Neural crest cell (in vitro differentiated cells): Measurements from ENCODE around the gene BEGAIN. TPM values are rescaled to one million over a fixed set of nuclear protein-coding genes. Genes with fewer than 3 reads are reported as not detected.

Experiments used
- DNase-seq: peaks from one replicate; pipeline ENCODE4 v3.0.0; 2021; ENCODE audit warnings: low read depth, mixed read lengths, low spot score
- H3K27ac Mint-ChIP-seq: one replicate; pipeline ENCODE4 v1.8.0; 2021; ENCODE audit warnings: mild to moderate bottlenecking, mixed read lengths; ENCODE audit not compliant: unreplicated experiment
- H3K27me3 Mint-ChIP-seq: 2 replicates; pipeline ENCODE4 v1.8.0; 2021; ENCODE audit warnings: low read depth, mild to moderate bottlenecking, mixed read lengths
- H3K36me3 Mint-ChIP-seq: 2 replicates; pipeline ENCODE4 v1.8.0; 2021; ENCODE audit warnings: low read depth, mild to moderate bottlenecking, mixed read lengths
- H3K4me1 Mint-ChIP-seq: 2 replicates; pipeline ENCODE4 v1.8.0; 2021; ENCODE audit warnings: mixed read lengths
- H3K4me3 Mint-ChIP-seq: one replicate; pipeline ENCODE4 v1.8.0; 2021; ENCODE audit warnings: mild to moderate bottlenecking, mixed read lengths
- H3K9me3 Mint-ChIP-seq: 2 replicates; pipeline ENCODE4 v1.8.0; 2021; ENCODE audit warnings: mixed read lengths
- total RNA-seq: library from RNA; stranded (reverse); gene quantifications from 2 replicates; pipeline ENCODE4 v1.2.1, GENCODE V29; 2021
- TF ChIP-seq, protein P1 (sequence below): fragments of 200-600 bp; sonication (generic); conservative IDR thresholded peaks from 2 replicates; pipeline ENCODE4 v1.5.0; 2021; ENCODE audit warnings: antibody characterized with exemption, mild to moderate bottlenecking

BEGAIN gene
- total RNA-seq, 1 donor from 2014 or later, result 4.8 TPM

DNA sequence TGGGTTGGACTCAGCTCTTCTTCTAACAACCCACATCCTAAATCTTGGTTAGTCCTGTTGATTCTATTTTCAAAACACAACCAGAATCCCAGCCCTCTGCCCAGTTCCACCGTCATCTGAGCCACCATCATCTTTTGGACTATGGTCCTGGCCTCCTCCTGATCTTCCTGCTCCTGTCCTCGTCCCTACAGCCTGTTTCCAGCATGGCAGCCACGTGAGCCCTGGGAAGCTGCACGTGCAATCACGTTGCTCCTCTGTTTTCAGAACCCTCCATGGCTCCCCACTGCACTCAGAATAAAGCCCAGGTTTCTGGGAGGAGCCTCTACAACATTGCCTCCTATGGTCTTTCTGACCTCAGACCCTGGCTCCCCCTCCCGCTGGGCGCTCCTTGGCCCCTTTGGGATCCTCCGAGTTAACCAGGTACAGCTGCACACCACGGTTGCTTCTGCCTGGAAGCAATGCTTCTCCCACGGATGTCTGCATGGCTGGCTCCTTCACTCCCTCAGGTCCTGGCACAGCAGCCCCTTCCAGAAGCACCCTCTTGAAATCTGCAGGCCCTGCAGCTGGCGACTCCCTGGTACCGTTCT is 44.5 kb downstream of the BEGAIN start:
- Mint-ChIP-seq H3K36me3 (no peaks in the 10 kb centered on the region), H3K4me1 (peaks cover 6% of the 10 kb centered on the region), H3K27me3 (no peaks in the 10 kb centered on the region), H3K9me3 (no peaks in the 10 kb centered on the region), H3K4me3 (no peak overlapping the region), H3K27ac (no peak overlapping the region)
- DNase-seq, result no peak
- TF ChIP-seq, protein P1, sequence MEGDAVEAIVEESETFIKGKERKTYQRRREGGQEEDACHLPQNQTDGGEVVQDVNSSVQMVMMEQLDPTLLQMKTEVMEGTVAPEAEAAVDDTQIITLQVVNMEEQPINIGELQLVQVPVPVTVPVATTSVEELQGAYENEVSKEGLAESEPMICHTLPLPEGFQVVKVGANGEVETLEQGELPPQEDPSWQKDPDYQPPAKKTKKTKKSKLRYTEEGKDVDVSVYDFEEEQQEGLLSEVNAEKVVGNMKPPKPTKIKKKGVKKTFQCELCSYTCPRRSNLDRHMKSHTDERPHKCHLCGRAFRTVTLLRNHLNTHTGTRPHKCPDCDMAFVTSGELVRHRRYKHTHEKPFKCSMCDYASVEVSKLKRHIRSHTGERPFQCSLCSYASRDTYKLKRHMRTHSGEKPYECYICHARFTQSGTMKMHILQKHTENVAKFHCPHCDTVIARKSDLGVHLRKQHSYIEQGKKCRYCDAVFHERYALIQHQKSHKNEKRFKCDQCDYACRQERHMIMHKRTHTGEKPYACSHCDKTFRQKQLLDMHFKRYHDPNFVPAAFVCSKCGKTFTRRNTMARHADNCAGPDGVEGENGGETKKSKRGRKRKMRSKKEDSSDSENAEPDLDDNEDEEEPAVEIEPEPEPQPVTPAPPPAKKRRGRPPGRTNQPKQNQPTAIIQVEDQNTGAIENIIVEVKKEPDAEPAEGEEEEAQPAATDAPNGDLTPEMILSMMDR, result no peak

DNA sequence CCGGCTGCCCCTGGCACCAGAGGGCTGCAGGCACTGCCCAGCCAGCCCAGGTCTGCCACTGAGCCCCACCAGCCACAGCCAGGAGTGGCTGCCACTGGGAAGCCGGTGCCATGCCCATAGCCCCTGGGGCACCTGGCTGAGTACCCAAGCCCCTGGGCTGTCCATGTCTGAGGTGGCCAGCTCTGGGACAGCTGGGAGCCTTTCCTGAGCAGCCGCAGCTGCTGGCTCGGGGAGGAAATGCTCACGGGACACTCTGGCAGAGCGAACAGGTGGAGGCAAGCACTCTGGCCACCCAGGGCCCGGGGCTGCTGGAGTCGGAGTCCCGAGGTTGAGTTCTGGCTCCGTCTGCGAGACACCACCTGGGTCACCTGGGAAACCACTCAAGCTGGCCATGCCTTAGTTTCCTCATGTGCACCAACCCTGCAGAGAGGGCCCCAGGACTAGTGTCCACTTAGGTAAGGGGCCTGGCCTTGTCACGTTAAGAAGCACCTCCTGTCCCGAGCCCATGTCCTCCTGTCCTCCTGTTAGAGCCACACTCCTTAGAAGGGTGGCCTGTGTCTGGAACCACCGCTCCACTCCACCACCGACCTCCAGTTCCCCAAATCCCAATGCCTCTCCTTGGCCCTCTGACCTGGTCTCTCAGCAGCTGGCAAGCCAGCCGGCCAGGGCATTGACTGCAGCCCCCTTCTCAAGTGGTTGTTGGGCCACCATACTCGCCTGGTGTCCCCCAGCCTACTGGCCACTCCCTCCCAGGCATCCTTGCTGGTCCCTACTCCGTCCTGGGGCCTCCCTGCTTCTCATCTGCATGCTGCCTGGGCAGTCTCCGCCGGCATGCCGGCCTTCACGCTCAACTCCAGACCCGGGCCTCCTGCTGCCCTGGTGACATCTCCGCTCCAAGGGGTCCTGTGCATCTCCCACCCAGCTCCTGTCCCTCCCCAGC is 45.3 kb downstream of the BEGAIN start:
- H3K27me3 Mint-ChIP-seq, result no peaks in the 10 kb centered on the region
- no peak for DNase-seq
- no peak overlapping the region for H3K4me3 Mint-ChIP-seq

DNA sequence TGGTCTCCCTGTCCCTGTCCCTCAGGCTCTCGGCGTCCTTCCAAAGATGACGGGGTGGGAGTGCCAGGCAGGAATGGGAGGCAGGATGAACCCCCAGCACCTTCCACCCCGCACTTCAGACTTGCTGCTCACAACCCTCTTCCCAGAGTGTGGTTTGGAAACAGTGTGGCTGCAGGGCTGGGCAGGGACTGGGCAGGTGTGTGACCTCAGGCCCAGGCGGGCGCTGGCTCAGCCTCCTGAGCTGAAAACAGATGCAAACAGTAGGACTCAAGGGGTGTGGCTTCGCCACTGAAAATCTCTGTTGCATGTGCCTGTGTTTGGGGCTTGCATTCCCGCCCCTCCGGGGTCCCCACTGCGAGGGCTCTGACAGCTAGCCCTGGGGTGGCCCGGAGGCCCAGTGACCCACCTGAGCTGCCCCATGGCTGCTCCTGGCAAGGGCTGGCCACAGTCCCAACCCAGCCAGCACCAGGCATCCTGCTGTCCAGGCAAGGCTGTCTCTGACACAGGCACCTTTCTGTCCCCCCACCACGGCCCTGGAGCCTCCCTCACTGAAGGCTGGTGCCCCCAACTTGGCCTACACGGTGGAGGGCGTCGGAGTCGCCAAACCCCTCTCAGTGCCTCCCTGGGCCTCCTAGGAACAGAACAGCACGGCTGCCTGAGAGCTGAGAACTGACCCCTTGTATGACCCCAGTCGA is 46.1 kb downstream of the BEGAIN start:
- Mint-ChIP-seq H3K36me3 (no peaks in the 10 kb centered on the region), H3K27ac (no peak overlapping the region), H3K9me3 (no peaks in the 10 kb centered on the region), H3K4me1 (peaks cover 20% of the 10 kb centered on the region), H3K27me3 (no peaks in the 10 kb centered on the region), H3K4me3 (no peak overlapping the region)
- DNase-seq, result no peak
- TF ChIP-seq, protein P1, result no peak

More for the DNA sequence above, 45.3 kb downstream of the BEGAIN start:
- Mint-ChIP-seq H3K27ac (peak overlapping the region; percentile 62), H3K4me1 (peaks cover 13% of the 10 kb centered on the region), H3K36me3 (no peaks in the 10 kb centered on the region), H3K9me3 (no peaks in the 10 kb centered on the region)
- TF ChIP-seq, protein P1, result no peak

- H3K36me3 Mint-ChIP-seq, result no peaks in the 10 kb centered on the region
- no peak overlapping the region for H3K4me3 Mint-ChIP-seq
- peak; percentile 42 for DNase-seq
- H3K27me3 Mint-ChIP-seq, result no peaks in the 10 kb centered on the region
- no peak overlapping the region for H3K27ac Mint-ChIP-seq
- H3K9me3 Mint-ChIP-seq, result no peaks in the 10 kb centered on the region
- H3K4me1 Mint-ChIP-seq, result peaks cover 20% of the 10 kb centered on the region
- TF ChIP-seq, protein P1, result peak; percentile 52
These were observed 46.9 kb downstream of the BEGAIN start for GRCh38 chr14:100540141-100540925.

DNA sequence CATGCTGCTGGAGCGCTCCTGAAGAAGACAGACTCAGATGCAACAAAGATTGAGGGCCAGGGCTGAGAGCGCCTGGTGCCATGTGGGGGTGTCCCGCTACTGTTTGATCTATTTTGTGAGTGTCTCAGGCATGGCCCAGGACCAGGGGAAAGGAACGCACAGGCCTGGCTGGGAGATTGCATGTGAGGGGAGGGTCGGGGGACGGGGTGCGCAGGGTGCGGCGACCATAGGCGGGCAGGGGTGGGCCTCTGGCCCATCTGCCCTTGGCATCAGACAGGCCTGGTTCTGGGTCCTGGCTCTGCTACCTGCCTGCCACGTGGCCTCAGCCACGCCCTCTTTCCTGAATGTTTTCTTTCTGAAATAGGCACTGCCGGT is 47.5 kb downstream of the BEGAIN start:
- TF ChIP-seq, protein P1, result no peak
- no peak for DNase-seq
- no peaks in the 10 kb centered on the region for H3K27me3 Mint-ChIP-seq

More for the DNA sequence above, 47.5 kb downstream of the BEGAIN start:
- Mint-ChIP-seq H3K27ac (no peak overlapping the region), H3K4me1 (peaks cover 17% of the 10 kb centered on the region), H3K9me3 (no peaks in the 10 kb centered on the region), H3K4me3 (no peak overlapping the region), H3K36me3 (no peaks in the 10 kb centered on the region)
